ENCODE measurements around the gene CEP55.

DNA sequence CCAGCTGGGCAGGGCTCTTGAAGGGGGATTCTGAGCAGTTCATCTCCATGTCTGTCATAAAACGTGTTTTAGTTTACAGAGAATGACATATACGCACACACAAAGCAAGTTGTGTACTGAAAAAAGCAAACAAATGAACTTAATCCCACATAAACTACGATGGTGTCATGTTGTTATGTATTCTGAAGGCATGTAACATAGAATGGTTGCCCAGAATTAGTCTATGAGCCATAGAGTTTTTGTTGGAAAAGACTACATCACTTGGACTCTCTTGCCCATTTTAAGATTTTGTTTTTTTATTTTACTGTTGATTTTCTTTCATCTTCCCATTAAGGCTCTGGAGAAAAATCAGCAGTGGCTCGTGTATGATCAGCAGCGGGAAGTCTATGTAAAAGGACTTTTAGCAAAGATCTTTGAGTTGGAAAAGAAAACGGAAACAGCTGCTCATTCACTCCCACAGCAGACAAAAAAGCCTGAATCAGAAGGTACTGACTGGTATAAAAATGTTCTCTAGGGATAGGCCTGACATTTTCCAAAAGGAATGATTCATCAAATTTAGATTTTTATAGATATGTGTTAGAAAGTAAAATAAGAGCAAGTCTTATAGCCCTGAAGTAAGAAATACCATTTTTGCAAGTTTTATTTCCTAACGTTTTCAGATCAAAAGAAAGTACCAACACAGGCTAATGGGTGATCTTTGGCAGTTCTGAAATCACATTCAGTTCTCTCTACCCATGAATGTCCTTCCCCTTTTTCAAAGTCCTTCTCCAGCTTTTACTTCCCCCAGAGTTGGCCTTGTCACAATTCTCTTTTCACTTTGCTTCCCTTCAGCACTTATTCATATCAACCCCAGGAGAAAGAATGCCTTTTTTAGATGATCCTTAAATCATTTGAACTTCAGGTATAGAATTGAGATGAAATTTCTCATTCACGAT, 18.9 kb downstream of the CEP55 start:
- TF ChIP-seq, protein P1, sequence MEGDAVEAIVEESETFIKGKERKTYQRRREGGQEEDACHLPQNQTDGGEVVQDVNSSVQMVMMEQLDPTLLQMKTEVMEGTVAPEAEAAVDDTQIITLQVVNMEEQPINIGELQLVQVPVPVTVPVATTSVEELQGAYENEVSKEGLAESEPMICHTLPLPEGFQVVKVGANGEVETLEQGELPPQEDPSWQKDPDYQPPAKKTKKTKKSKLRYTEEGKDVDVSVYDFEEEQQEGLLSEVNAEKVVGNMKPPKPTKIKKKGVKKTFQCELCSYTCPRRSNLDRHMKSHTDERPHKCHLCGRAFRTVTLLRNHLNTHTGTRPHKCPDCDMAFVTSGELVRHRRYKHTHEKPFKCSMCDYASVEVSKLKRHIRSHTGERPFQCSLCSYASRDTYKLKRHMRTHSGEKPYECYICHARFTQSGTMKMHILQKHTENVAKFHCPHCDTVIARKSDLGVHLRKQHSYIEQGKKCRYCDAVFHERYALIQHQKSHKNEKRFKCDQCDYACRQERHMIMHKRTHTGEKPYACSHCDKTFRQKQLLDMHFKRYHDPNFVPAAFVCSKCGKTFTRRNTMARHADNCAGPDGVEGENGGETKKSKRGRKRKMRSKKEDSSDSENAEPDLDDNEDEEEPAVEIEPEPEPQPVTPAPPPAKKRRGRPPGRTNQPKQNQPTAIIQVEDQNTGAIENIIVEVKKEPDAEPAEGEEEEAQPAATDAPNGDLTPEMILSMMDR (IDR thresholded peaks at IDR 0.05) = no peak
- TF ChIP-seq POLR2AphosphoS5 (IDR thresholded peaks at IDR 0.05) = no peak
- TF ChIP-seq POLR2A (IDR thresholded peaks at IDR 0.05) = no peak

Measured in sigmoid colon (tissue), 4 donors.